Right lobe of liver (tissue), 4 donors: Measurements from ENCODE around the gene CBLN3.

ENCODE experiments used
- CTCF ChIP-seq, 4 donors: fragments of 200-600 bp in 3 of 4; fragments of 450-650 bp in 1 of 4; IDR thresholded peaks; one replicate each; pipeline versions ENCODE4 v1.5.1 to v1.8.0; 2016 to 2022; ENCODE audit warnings: antibody characterized with exemption in 4 of 4, mild to moderate bottlenecking in 2 of 4
- POLR2A ChIP-seq: fragments of 450-650 bp; IDR thresholded peaks from one replicate; pipeline ENCODE4 v1.6.1; 2017; ENCODE audit warnings: antibody characterized with exemption, mild to moderate bottlenecking
- donor health status: DM: no; HTN: no; CAD: no.
- donor health status: DM: no; HTN: no; CAD: no.
- donor health status: DM: no; HTN: yes; CAD: no.

DNA sequence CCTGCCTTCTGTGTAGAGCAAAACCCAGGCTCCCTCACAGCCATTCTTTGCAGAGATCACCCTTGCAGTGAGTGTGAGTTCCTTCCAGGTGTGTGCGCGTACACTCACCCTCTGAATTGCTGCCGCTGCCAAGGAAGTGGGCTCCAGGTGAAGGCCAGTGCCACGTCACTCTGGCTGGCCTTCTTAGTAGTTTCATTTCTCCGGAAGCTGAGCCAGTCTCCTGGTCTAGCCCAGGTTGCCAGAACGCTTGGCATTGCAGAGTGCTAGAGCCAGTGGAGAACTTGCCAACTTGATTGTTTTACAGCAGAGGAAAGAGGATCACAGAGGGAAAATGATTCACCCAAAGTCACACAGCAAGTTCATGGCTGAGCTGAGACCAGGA, 11.0 kb downstream of the CBLN3 start:
- TF ChIP-seq CTCF (IDR thresholded peaks at IDR 0.05) (no peak), POLR2A (no peak)
